Ureter (tissue), 1 donor: ENCODE results near the gene DNAL1. TPM values are rescaled to one million over a fixed set of nuclear protein-coding genes. Genes with fewer than 3 reads are reported as not detected.
"Not testable (repeated sequence)": the region's sequence is repeated elsewhere in the genome, so short reads cannot be mapped to it uniquely, and the experiment has no call there.

Experiments used
- DNase-seq: peaks from one replicate; pipeline ENCODE4 v3.0.0-alpha.2; 2020; ENCODE audit warnings: low spot score
- total RNA-seq: library from RNA; stranded (reverse); gene quantifications from one replicate; pipeline ENCODE4 v1.2.4, GENCODE V29; 2023
- donor health status: DM: yes; HTN: yes; CAD: no.

The DNAL1 gene
- total RNA-seq, 1 donor from 2014 or later: 14.9 TPM

GRCh38 chr14:73640796-73641365 lies 3.9 kb upstream of the DNAL1 start:
- no peak for DNase-seq

GRCh38 chr14:73645248-73645610 lies 443 bp downstream of the DNAL1 start:
- DNase-seq: no peak

GRCh38 chr14:73651005-73651404 lies 6.2 kb downstream of the DNAL1 start:
- no peak for DNase-seq

- no peak for DNase-seq
Measured at GRCh38 chr14:73655851-73656250, 11.1 kb downstream of the DNAL1 start.

- DNase-seq: not testable (repeated sequence)
Measured at GRCh38 chr14:73659202-73659601, 14.4 kb downstream of the DNAL1 start.

GRCh38 chr14:73660511-73660910 lies 15.7 kb downstream of the DNAL1 start:
- DNase-seq: no peak

- no peak for DNase-seq
Measured at GRCh38 chr14:73661872-73662271, 17.1 kb downstream of the DNAL1 start.

- no peak for DNase-seq
Measured at GRCh38 chr14:73662487-73662943, 17.7 kb downstream of the DNAL1 start.

- no peak for DNase-seq
Measured at GRCh38 chr14:73663548-73664212, 18.9 kb downstream of the DNAL1 start.

- no peak for DNase-seq
Measured at GRCh38 chr14:73665130-73665529, 20.3 kb downstream of the DNAL1 start.

GRCh38 chr14:73666583-73666982 lies 21.8 kb downstream of the DNAL1 start:
- no peak for DNase-seq

- no peak for DNase-seq
Measured at GRCh38 chr14:73667854-73668253, 23.1 kb downstream of the DNAL1 start.

GRCh38 chr14:73674986-73675385 lies 30.2 kb downstream of the DNAL1 start:
- DNase-seq: no peak

- DNase-seq: no peak
Measured at GRCh38 chr14:73678698-73679097, 33.9 kb downstream of the DNAL1 start.

GRCh38 chr14:73680821-73681220 lies 36.0 kb downstream of the DNAL1 start:
- no peak for DNase-seq

GRCh38 chr14:73684627-73685026 lies 39.8 kb downstream of the DNAL1 start:
- no peak for DNase-seq

- no peak for DNase-seq
Measured at GRCh38 chr14:73685328-73685727, 40.5 kb downstream of the DNAL1 start.

GRCh38 chr14:73686901-73687300 lies 42.1 kb downstream of the DNAL1 start:
- no peak for DNase-seq

GRCh38 chr14:73694083-73694482 lies 49.3 kb downstream of the DNAL1 start:
- DNase-seq: no peak

GRCh38 chr14:73695082-73695481 lies 50.3 kb downstream of the DNAL1 start:
- no peak for DNase-seq

- DNase-seq: no peak
Measured at GRCh38 chr14:73695997-73696396, 51.2 kb downstream of the DNAL1 start.

GRCh38 chr14:73696466-73697400 lies 51.9 kb downstream of the DNAL1 start:
- DNase-seq: no peak

GRCh38 chr14:73700325-73700724 lies 55.5 kb downstream of the DNAL1 start:
- DNase-seq: no peak
